Caco-2 (cell line): ENCODE measurements around the gene GPBP1. TPM values are rescaled to one million over a fixed set of nuclear protein-coding genes. Genes with fewer than 3 reads are reported as not detected.

ENCODE experiments used
- BruUV-seq: library from RNA; stranded (reverse); fragments of 400-500 nt; replicated peaks from 2 replicates; lab custom pipeline; 2021; lab: Mats Ljungman, UMichigan
- CTCF ChIA-PET: fragments of 300-600 bp; sonication (Branson Sonifier 250); formaldehyde crosslinking; loops from one replicate; lab custom pipeline; 2022; ENCODE audit warnings: antibody characterized with exemption; lab: Charles Lee
- POLR2A ChIA-PET: fragments of 300-600 bp; sonication (Branson Sonifier 250); formaldehyde crosslinking; loops from one replicate; lab custom pipeline; 2022; ENCODE audit warnings: antibody characterized with exemption; lab: Charles Lee
- DNase-seq, 2 experiments: peaks; one replicate each; pipeline versions ENCODE4 v3.0.0 to v3.0.0-alpha.2; 2020 to 2022
- H3K27me3 ChIP-seq: replicated peaks from 2 replicates; pipeline ENCODE4 v1.6.0; 2011; ENCODE audit warnings: low read length; ENCODE audit not compliant: control insufficient read depth, insufficient read depth
- H3K36me3 ChIP-seq: 2 replicates; pipeline ENCODE4 v1.5.1; 2011; ENCODE audit warnings: low read length; ENCODE audit not compliant: control insufficient read depth, insufficient read depth
- H3K4me1 ChIP-seq: fragments of 250-450 bp; sonication (Bioruptor Pico); 2 replicates; pipeline ENCODE4 v1.5.1; 2020; ENCODE audit warnings: mild to moderate bottlenecking
- H3K4me3 ChIP-seq: 2 replicates; pipeline ENCODE4 v1.5.1; 2011; ENCODE audit warnings: low read depth, mild to moderate bottlenecking, control low read depth, low read length
- H3K9me3 ChIP-seq: fragments of 250-450 bp; sonication (Bioruptor Pico); 2 replicates; pipeline ENCODE4 v1.5.1; 2020; ENCODE audit warnings: mild to moderate bottlenecking, moderate library complexity
- H3K27ac Mint-ChIP-seq: one replicate; pipeline ENCODE4 v1.8.0; 2022; ENCODE audit warnings: mixed read lengths; ENCODE audit not compliant: unreplicated experiment
- H3K27me3 Mint-ChIP-seq: one replicate; pipeline ENCODE4 v1.8.0; 2022; ENCODE audit warnings: mixed read lengths; ENCODE audit not compliant: insufficient read depth, unreplicated experiment
- H3K36me3 Mint-ChIP-seq: one replicate; pipeline ENCODE4 v1.8.0; 2022; ENCODE audit warnings: mild to moderate bottlenecking, mixed read lengths; ENCODE audit not compliant: insufficient read depth, unreplicated experiment
- H3K4me1 Mint-ChIP-seq: one replicate; pipeline ENCODE4 v1.8.0; 2022; ENCODE audit warnings: low read depth, mixed read lengths; ENCODE audit not compliant: unreplicated experiment
- H3K4me3 Mint-ChIP-seq: one replicate; pipeline ENCODE4 v1.8.0; 2022; ENCODE audit warnings: mild to moderate bottlenecking, moderate library complexity, mixed read lengths; ENCODE audit not compliant: unreplicated experiment
- H3K9me3 Mint-ChIP-seq: one replicate; pipeline ENCODE4 v1.8.0; 2022; ENCODE audit warnings: mixed read lengths; ENCODE audit not compliant: unreplicated experiment
- intact Hi-C: fragments of 100-400 bp; cut with micrococcal nuclease; formaldehyde crosslinking; loops from one replicate; pipeline ENCODE4 v1.10.0; 2022; ENCODE audit not compliant: unreplicated experiment
- total RNA-seq: library from RNA; stranded (reverse); gene quantifications from 2 replicates; pipeline ENCODE4 v1.2.3, GENCODE V29; 2022
- TF ChIP-seq, protein P1 (sequence below), 2 experiments: fragments of 200-600 bp in 1 of 2; IDR thresholded peaks; 1 replicate in 1 of 2; 2 replicates in 1 of 2; pipeline versions ENCODE4 v1.5.1 to v1.8.0; 2011 to 2022; ENCODE audit warnings: antibody characterized with exemption in 1 of 2, control low read depth in 1 of 2, inconsistent platforms in 1 of 2, low read depth in 1 of 2, low read length in 1 of 2, mild to moderate bottlenecking in 1 of 2, moderate library complexity in 1 of 2; ENCODE audit not compliant: insufficient read depth in 1 of 2, severe bottlenecking in 1 of 2, unreplicated experiment in 1 of 2

GPBP1 gene
- total RNA-seq, 1 experiment from 2014 or later = 100 TPM

DNA sequence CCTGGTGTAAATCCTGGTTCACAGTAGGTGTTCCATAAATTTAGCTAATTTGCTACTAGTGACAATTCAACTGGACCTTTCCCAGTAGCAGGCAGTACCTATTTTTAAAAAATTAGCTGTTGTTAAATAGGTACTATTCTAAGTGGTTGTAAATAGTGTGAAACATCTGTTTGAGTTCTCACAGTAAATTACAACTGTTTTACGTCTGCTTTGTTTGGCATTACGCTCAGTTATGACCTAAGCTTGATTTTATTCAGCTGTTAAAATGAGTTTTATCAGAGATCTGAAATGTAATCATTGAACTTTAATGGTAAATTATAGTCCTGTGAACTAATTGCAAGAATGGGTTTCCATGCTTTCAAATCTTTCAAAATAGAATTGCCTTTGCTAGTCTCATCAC lies 93.9 kb downstream of the GPBP1 start:
- intact Hi-C loops = no loop called here
- H3K4me3 ChIP-seq = no peak overlapping the region
- POLR2A ChIA-PET = no interaction called here
- H3K27ac Mint-ChIP-seq = no peak overlapping the region
- no peaks in the 10 kb centered on the region; the same call in 1 of the 2 replicates for H3K4me1 ChIP-seq
- TF ChIP-seq, protein P1, sequence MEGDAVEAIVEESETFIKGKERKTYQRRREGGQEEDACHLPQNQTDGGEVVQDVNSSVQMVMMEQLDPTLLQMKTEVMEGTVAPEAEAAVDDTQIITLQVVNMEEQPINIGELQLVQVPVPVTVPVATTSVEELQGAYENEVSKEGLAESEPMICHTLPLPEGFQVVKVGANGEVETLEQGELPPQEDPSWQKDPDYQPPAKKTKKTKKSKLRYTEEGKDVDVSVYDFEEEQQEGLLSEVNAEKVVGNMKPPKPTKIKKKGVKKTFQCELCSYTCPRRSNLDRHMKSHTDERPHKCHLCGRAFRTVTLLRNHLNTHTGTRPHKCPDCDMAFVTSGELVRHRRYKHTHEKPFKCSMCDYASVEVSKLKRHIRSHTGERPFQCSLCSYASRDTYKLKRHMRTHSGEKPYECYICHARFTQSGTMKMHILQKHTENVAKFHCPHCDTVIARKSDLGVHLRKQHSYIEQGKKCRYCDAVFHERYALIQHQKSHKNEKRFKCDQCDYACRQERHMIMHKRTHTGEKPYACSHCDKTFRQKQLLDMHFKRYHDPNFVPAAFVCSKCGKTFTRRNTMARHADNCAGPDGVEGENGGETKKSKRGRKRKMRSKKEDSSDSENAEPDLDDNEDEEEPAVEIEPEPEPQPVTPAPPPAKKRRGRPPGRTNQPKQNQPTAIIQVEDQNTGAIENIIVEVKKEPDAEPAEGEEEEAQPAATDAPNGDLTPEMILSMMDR (IDR thresholded peaks at IDR 0.05; ENCODE audit: insufficient read depth in 1 of 2, low read depth in 1 of 2, low read length in 1 of 2, severe bottlenecking in 1 of 2, unreplicated experiment in 1 of 2) = no peak
- no peak for DNase-seq
- peaks cover 30% of the 10 kb centered on the region for H3K36me3 Mint-ChIP-seq
- CTCF ChIA-PET = interaction anchor here (0.7 kb wide), 1 partner anchor 122 kb away, joined by 3 read pairs; no protein-coding TSS in a partner anchor
- no peaks in the 10 kb centered on the region for H3K27me3 ChIP-seq
- H3K9me3 Mint-ChIP-seq = no peaks in the 10 kb centered on the region
- peaks cover 2% of the 10 kb centered on the region; the same call in 1 of the 2 replicates for H3K36me3 ChIP-seq
- no peaks in the 10 kb centered on the region for H3K9me3 ChIP-seq
- H3K4me1 Mint-ChIP-seq = no peaks in the 10 kb centered on the region
- no peak overlapping the region for H3K4me3 Mint-ChIP-seq
- no peaks in the 10 kb centered on the region for H3K27me3 Mint-ChIP-seq
- no TSS peak for BruUV-seq

DNA sequence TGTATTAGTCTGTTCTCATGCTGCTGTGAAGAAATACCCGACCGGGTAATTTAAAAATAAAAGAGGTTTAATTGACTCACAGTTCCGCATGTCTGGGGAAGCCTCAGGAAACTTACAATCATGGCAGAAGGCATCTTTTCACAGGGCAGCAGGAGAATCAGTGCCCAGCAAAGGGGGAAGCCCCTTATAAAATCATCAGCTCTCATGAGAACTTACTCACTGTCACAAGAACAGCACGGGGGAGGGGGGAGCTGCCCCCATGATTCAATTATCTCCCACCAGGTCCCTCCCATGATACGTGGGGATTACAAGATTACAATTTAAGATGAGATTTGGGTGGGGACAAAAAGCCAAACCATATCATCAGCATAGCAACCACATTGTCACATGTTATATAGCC lies 102.5 kb downstream of the GPBP1 start:
- Mint-ChIP-seq H3K4me3 (no peak overlapping the region), H3K4me1 (no peaks in the 10 kb centered on the region), H3K36me3 (no peaks in the 10 kb centered on the region), H3K9me3 (no peaks in the 10 kb centered on the region), H3K27me3 (no peaks in the 10 kb centered on the region), H3K27ac (no peak overlapping the region)
- DNase-seq = no peak
- Histone ChIP-seq H3K9me3 (peaks cover 7% of the 10 kb centered on the region; the same call in 1 of the 2 replicates), H3K4me3 (no peak overlapping the region), H3K36me3 (no peaks in the 10 kb centered on the region), H3K27me3 (no peaks in the 10 kb centered on the region), H3K4me1 (no peaks in the 10 kb centered on the region)
- BruUV-seq = no TSS peak
- intact Hi-C loops = loop anchor here (5.0 kb wide), 1 partner anchor 369 kb away; the partner anchor contains the start of gene SETD9
- ChIA-PET POLR2A (no interaction called here), CTCF (no interaction called here)
- TF ChIP-seq, protein P1 (IDR thresholded peaks at IDR 0.05; ENCODE audit: insufficient read depth in 1 of 2, low read depth in 1 of 2, low read length in 1 of 2, severe bottlenecking in 1 of 2, unreplicated experiment in 1 of 2) = no peak

DNA sequence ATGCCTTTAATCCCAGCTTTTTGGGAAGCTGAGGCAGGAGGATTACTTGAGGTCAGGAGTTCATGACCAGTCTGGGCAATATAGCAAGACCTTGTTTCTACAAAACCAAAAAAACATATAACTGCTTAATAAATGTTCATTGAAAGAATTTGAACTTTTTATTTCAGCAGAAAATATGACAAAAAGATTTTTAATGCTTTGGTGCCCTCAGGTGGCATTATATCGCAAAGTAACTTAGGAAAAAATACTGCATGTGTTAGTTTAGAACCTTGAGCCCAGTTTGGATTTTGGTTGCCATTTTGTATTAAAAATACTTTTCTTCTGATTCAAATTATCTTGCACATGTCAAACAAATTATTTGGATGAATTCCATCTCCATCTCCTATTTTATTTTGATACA lies 103.2 kb downstream of the GPBP1 start:
- no peak overlapping the region for H3K4me3 Mint-ChIP-seq
- intact Hi-C loops = loop anchor here (5.0 kb wide), 1 partner anchor 370 kb away; the partner anchor contains the start of gene SETD9
- TF ChIP-seq, protein P1 (IDR thresholded peaks at IDR 0.05; ENCODE audit: insufficient read depth in 1 of 2, low read depth in 1 of 2, low read length in 1 of 2, severe bottlenecking in 1 of 2, unreplicated experiment in 1 of 2) = peak in 1 of 2 experiments; percentile 26
- H3K27ac Mint-ChIP-seq = no peak overlapping the region
- Histone ChIP-seq H3K4me3 (no peak overlapping the region), H3K36me3 (no peaks in the 10 kb centered on the region), H3K27me3 (no peaks in the 10 kb centered on the region), H3K9me3 (peaks cover 7% of the 10 kb centered on the region; the same call in 1 of the 2 replicates), H3K4me1 (no peaks in the 10 kb centered on the region)
- ChIA-PET POLR2A (no interaction called here), CTCF (no interaction called here)
- H3K27me3 Mint-ChIP-seq = no peaks in the 10 kb centered on the region
- BruUV-seq = no TSS peak
- H3K36me3 Mint-ChIP-seq = no peaks in the 10 kb centered on the region
- H3K9me3 Mint-ChIP-seq = no peaks in the 10 kb centered on the region
- H3K4me1 Mint-ChIP-seq = no peaks in the 10 kb centered on the region
- DNase-seq = no peak
